Measurements from ENCODE around the gene TRAPPC8.
"Not testable (repeated sequence)": the region's sequence is repeated elsewhere in the genome, so short reads cannot be mapped to it uniquely, and the experiment has no call there.

Gene TRAPPC8

DNA sequence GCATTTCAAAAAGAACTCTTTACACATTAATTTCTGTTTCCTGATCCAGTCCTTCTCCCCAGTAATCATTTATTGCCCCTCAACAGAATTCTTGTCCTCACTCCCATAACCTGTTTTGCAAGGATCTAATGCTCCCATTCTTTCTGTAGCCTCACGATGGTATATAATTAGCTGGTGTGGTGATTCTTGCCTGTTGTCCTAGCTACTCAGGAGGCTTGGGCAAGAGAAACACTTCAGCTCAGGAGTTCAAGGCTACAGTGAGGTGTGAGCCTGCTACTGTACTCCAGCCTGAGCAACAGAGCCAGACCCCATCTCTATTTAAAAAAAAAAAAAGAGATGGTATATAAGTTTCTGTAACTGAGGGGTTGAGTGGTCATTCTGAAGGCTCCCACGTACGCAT is 7.7 kb upstream of the TRAPPC8 start:
- no peak overlapping the region for H3K27ac ChIP-seq (replicated peaks; ENCODE audit: low read length)
- H2BK12ac ChIP-seq (ENCODE audit: low read length): no peak overlapping the region
- H3K4me2 ChIP-seq (ENCODE audit: insufficient read depth, low read length, poor library complexity, severe bottlenecking): no peak overlapping the region
- H3K14ac ChIP-seq (ENCODE audit: low read length): no peak overlapping the region
- peak overlapping the region; percentile 1 for H2AFZ ChIP-seq (ENCODE audit: low read length)
- H3K4me1 ChIP-seq (ENCODE audit: control insufficient read depth in 2 of 2, insufficient read depth in 1 of 2, low read depth in 1 of 2, low read length in 2 of 2): no peaks in the 10 kb centered on the region
- H3K36me3 ChIP-seq (replicated peaks in 1 of 2; ENCODE audit: control insufficient read depth in 2 of 2, insufficient read depth in 2 of 2, low read length in 2 of 2): no peaks in the 10 kb centered on the region
- H2BK5ac ChIP-seq (ENCODE audit: low read length): no peak overlapping the region
- H2BK15ac ChIP-seq (ENCODE audit: low read length): no peak overlapping the region
- H2AK5ac ChIP-seq (ENCODE audit: low read depth, low read length): no peak overlapping the region
- H3K4ac ChIP-seq (ENCODE audit: low read length): no peak overlapping the region
- no peaks in the 10 kb centered on the region for H3K79me1 ChIP-seq (ENCODE audit: low read depth, low read length)
- no peak overlapping the region for H4K8ac ChIP-seq (ENCODE audit: low read depth, low read length)
- WGBS, 2 donors (ENCODE audit: extremely low coverage in 2 of 2, insufficient read length in 2 of 2, insufficient replicate concordance in 1 of 2): no CpG with 5 or more reads among the region's 3 CpGs
- H2BK120ac ChIP-seq (ENCODE audit: low read depth, low read length): no peak overlapping the region
- no peaks in the 10 kb centered on the region for H3K27me3 ChIP-seq (ENCODE audit: control insufficient read depth in 3 of 3, insufficient read depth in 3 of 3, low read depth in 1 of 3, low read length in 3 of 3)
- no peak overlapping the region for H3K9ac ChIP-seq (ENCODE audit: low read depth, low read length, poor library complexity)
- no peak for DNase-seq (ENCODE audit: low spot score)
- no peaks in the 10 kb centered on the region for H3K9me3 ChIP-seq (replicated peaks in 1 of 2; ENCODE audit: control insufficient read depth in 2 of 2, insufficient read depth in 1 of 2, low read depth in 1 of 2, low read length in 2 of 2)
- no peak overlapping the region for H4K91ac ChIP-seq (ENCODE audit: low read depth, low read length, poor library complexity)
- no peak overlapping the region for H3K4me3 ChIP-seq (ENCODE audit: low read length in 2 of 2)
- no peak overlapping the region for H3K18ac ChIP-seq (ENCODE audit: low read length)
- no peak overlapping the region for H3K23ac ChIP-seq (ENCODE audit: low read depth, low read length, poor library complexity)

DNA sequence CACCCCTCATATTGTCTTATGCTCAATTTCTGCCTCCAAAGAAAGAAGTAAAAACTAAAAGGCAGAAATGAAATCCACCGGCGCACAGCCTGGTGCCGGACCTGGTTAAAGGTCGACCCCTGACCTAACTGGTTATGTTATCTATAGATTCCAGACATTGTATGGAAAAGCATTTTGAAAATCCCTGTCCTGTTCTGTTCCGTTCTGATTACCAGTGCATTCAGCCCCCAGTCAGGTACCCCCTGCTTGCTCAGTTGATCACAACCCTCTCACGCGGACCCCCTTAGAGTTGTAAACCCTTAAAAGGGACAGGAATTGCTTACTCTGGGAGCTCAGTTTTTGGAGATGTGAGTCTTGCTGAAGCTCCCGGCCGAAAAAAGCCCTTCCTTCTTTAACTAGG is 5.4 kb upstream of the TRAPPC8 start:
- H3K4me1 ChIP-seq (ENCODE audit: control insufficient read depth in 2 of 2, insufficient read depth in 1 of 2, low read depth in 1 of 2, low read length in 2 of 2); H2BK120ac ChIP-seq (ENCODE audit: low read depth, low read length); DNase-seq (ENCODE audit: low spot score); H3K27ac ChIP-seq (replicated peaks; ENCODE audit: low read length); H2AFZ ChIP-seq (ENCODE audit: low read length); H3K4me2 ChIP-seq (ENCODE audit: insufficient read depth, low read length, poor library complexity, severe bottlenecking); H4K8ac ChIP-seq (ENCODE audit: low read depth, low read length); H2BK5ac ChIP-seq (ENCODE audit: low read length); H3K9me3 ChIP-seq (replicated peaks in 1 of 2; ENCODE audit: control insufficient read depth in 2 of 2, insufficient read depth in 1 of 2, low read depth in 1 of 2, low read length in 2 of 2); H2BK12ac ChIP-seq (ENCODE audit: low read length); H3K23ac ChIP-seq (ENCODE audit: low read depth, low read length, poor library complexity); H3K4me3 ChIP-seq (ENCODE audit: low read length in 2 of 2); H3K27me3 ChIP-seq (ENCODE audit: control insufficient read depth in 3 of 3, insufficient read depth in 3 of 3, low read depth in 1 of 3, low read length in 3 of 3); H3K14ac ChIP-seq (ENCODE audit: low read length); H2AK5ac ChIP-seq (ENCODE audit: low read depth, low read length); H4K91ac ChIP-seq (ENCODE audit: low read depth, low read length, poor library complexity); H3K4ac ChIP-seq (ENCODE audit: low read length); H2BK15ac ChIP-seq (ENCODE audit: low read length); H3K9ac ChIP-seq (ENCODE audit: low read depth, low read length, poor library complexity); H3K36me3 ChIP-seq (replicated peaks in 1 of 2; ENCODE audit: control insufficient read depth in 2 of 2, insufficient read depth in 2 of 2, low read length in 2 of 2); H3K18ac ChIP-seq (ENCODE audit: low read length); H3K79me1 ChIP-seq (ENCODE audit: low read depth, low read length): not testable (repeated sequence)
- WGBS, 2 donors (ENCODE audit: extremely low coverage in 2 of 2, insufficient read length in 2 of 2, insufficient replicate concordance in 1 of 2): no CpG with 5 or more reads among the region's 9 CpGs

DNA sequence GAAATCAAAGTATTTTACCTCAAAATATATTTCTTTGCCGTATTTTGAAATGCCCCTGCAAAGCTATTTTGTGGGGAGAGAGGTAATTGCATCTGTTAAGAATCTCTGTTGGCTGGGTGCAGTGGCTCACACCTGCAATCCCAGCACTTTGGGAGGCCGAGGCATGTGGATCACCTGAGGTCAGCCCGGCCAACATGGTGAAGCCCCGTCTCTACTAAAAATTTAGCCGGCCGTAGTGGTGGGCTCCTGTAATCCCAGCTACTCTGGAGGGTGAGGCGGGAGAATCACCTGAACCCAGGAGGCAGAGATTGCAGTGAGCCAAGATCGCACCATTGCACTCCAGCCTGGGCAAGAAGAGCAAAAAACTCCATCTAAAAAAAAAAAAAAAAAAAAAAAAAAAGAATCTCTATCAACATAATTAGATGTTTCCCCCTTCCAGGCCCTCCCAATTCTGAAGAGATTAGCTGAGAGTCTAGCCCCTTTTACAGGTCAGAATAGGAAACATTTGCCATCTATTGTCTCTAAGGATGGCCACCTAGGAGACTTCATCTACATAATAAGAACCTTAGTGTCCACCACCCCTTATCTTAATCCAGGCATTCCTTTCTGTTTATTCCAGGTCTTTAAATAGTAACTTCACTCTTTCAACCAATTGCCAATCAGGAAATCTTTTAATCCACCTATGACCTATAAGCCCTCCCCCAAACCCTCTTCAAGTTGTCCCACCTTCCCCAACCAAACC is 3.5 kb upstream of the TRAPPC8 start:
- Histone ChIP-seq H3K23ac (ENCODE audit: low read depth, low read length, poor library complexity) (no peak overlapping the region), H4K91ac (ENCODE audit: low read depth, low read length, poor library complexity) (no peak overlapping the region), H2BK15ac (ENCODE audit: low read length) (no peak overlapping the region), H3K4ac (ENCODE audit: low read length) (no peak overlapping the region), H4K8ac (ENCODE audit: low read depth, low read length) (no peak overlapping the region), H3K4me3 (ENCODE audit: low read length in 2 of 2) (no peak overlapping the region), H3K36me3 (replicated peaks in 1 of 2; ENCODE audit: control insufficient read depth in 2 of 2, insufficient read depth in 2 of 2, low read length in 2 of 2) (no peaks in the 10 kb centered on the region), H3K4me2 (ENCODE audit: insufficient read depth, low read length, poor library complexity, severe bottlenecking) (no peak overlapping the region), H3K9ac (ENCODE audit: low read depth, low read length, poor library complexity) (no peak overlapping the region), H3K14ac (ENCODE audit: low read length) (no peak overlapping the region), H2BK5ac (ENCODE audit: low read length) (no peak overlapping the region), H2BK12ac (ENCODE audit: low read length) (no peak overlapping the region), H3K27me3 (ENCODE audit: control insufficient read depth in 3 of 3, insufficient read depth in 3 of 3, low read depth in 1 of 3, low read length in 3 of 3) (peaks cover 0 to 5% (median 0%) of the 10 kb centered on the region in 3 experiments), H2AK5ac (ENCODE audit: low read depth, low read length) (no peak overlapping the region), H2AFZ (ENCODE audit: low read length) (no peak overlapping the region), H3K27ac (replicated peaks; ENCODE audit: low read length) (no peak overlapping the region), H3K9me3 (replicated peaks in 1 of 2; ENCODE audit: control insufficient read depth in 2 of 2, insufficient read depth in 1 of 2, low read depth in 1 of 2, low read length in 2 of 2) (no peaks in the 10 kb centered on the region), H3K79me1 (ENCODE audit: low read depth, low read length) (peaks cover 4% of the 10 kb centered on the region), H3K4me1 (ENCODE audit: control insufficient read depth in 2 of 2, insufficient read depth in 1 of 2, low read depth in 1 of 2, low read length in 2 of 2) (peaks cover 1 to 4% of the 10 kb centered on the region in 2 donors), H2BK120ac (ENCODE audit: low read depth, low read length) (no peak overlapping the region), H3K18ac (ENCODE audit: low read length) (no peak overlapping the region)
- WGBS, 2 donors (ENCODE audit: extremely low coverage in 2 of 2, insufficient read length in 2 of 2, insufficient replicate concordance in 1 of 2): no CpG with 5 or more reads among the region's 8 CpGs
- DNase-seq (ENCODE audit: low spot score): no peak

DNA sequence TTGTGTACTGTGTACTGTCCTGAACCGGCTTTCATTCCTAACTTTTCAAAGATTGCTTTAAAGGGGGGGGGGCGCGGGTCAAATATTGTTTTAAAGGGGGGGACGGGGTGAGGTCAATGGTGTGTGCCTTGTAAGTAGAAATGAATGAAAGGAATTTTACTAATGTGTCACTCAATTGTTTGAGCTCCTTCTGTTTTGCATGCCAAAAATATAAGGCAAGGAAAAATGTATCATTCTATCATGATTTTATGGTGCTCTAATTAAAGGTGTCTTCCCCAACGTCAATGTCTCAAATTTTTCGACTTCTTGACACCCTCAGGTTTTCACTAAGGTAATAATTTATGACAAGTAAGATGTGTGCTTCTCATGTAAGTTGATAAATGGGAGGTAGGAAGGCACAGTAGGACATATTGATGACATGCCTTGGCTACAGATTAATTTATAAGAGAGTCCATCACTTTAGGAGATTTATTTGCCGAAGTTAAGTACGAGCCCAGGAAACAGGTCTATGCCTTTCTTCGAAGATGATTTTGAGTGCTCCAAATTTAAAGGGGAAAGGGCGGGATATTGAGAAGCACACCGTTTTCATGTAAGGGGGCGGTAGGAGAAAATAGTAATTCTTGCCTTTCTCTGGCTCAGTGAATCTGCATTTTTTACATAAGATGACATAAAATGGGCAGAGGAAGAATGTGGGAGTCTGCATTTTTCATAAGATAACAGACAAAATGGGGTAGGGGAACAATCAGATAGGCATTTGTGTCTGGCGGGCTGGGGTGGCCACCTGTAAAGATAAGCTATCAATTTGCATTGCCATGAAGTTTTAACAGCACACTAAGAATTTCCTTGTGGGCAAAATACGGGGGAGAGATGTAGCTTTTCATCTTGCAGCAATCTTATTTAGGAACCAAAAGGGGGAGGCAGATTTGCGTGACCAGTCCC is 1.2 kb upstream of the TRAPPC8 start:
- no peaks in the 10 kb centered on the region for H3K9me3 ChIP-seq (replicated peaks in 1 of 2; ENCODE audit: control insufficient read depth in 2 of 2, insufficient read depth in 1 of 2, low read depth in 1 of 2, low read length in 2 of 2)
- no peak overlapping the region for H3K9ac ChIP-seq (ENCODE audit: low read depth, low read length, poor library complexity)
- no peak for DNase-seq (ENCODE audit: low spot score)
- no peak overlapping the region for H3K27ac ChIP-seq (replicated peaks; ENCODE audit: low read length)
- no peak overlapping the region for H3K14ac ChIP-seq (ENCODE audit: low read length)
- H2BK12ac ChIP-seq (ENCODE audit: low read length): no peak overlapping the region
- H3K4me1 ChIP-seq (ENCODE audit: control insufficient read depth in 2 of 2, insufficient read depth in 1 of 2, low read depth in 1 of 2, low read length in 2 of 2): peaks cover 1 to 6% of the 10 kb centered on the region in 2 donors
- WGBS, 2 donors (ENCODE audit: extremely low coverage in 2 of 2, insufficient read length in 2 of 2, insufficient replicate concordance in 1 of 2): no CpG with 5 or more reads among the region's 15 CpGs
- peaks cover 0 to 7% of the 10 kb centered on the region in 2 donors for H3K36me3 ChIP-seq (replicated peaks in 1 of 2; ENCODE audit: control insufficient read depth in 2 of 2, insufficient read depth in 2 of 2, low read length in 2 of 2)
- no peak overlapping the region for H2AK5ac ChIP-seq (ENCODE audit: low read depth, low read length)
- H2AFZ ChIP-seq (ENCODE audit: low read length): peak overlapping the region; percentile 94
- no peak overlapping the region for H4K8ac ChIP-seq (ENCODE audit: low read depth, low read length)
- peaks cover 0 to 5% (median 0%) of the 10 kb centered on the region in 3 experiments for H3K27me3 ChIP-seq (ENCODE audit: control insufficient read depth in 3 of 3, insufficient read depth in 3 of 3, low read depth in 1 of 3, low read length in 3 of 3)
- H2BK15ac ChIP-seq (ENCODE audit: low read length): no peak overlapping the region
- H3K4me2 ChIP-seq (ENCODE audit: insufficient read depth, low read length, poor library complexity, severe bottlenecking): peak overlapping the region; percentile 87
- no peak overlapping the region for H2BK5ac ChIP-seq (ENCODE audit: low read length)
- peak overlapping the region; percentile 77 to 80 for H3K4me3 ChIP-seq (ENCODE audit: low read length in 2 of 2)
- no peak overlapping the region for H4K91ac ChIP-seq (ENCODE audit: low read depth, low read length, poor library complexity)
- H3K18ac ChIP-seq (ENCODE audit: low read length): no peak overlapping the region
- peaks cover 4% of the 10 kb centered on the region for H3K79me1 ChIP-seq (ENCODE audit: low read depth, low read length)
- no peak overlapping the region for H2BK120ac ChIP-seq (ENCODE audit: low read depth, low read length)
- H3K23ac ChIP-seq (ENCODE audit: low read depth, low read length, poor library complexity): no peak overlapping the region
- no peak overlapping the region for H3K4ac ChIP-seq (ENCODE audit: low read length)

All from neuronal stem cell (in vitro differentiated cells).